HG03045 (cell line): Measurements from ENCODE around the gene DDAH1.

ENCODE experiments used
- ATAC-seq: cut with Tn5 transposase; IDR thresholded peaks from one replicate; pipeline ENCODE4 v1.9.1; 2021; ENCODE audit warnings: mild to moderate bottlenecking, moderate library complexity; ENCODE audit not compliant: unreplicated experiment

The DDAH1 gene

GRCh38 chr1:85445906-85446305 is 19.1 kb downstream of the DDAH1 start:
- ATAC-seq: no peak

- no peak for ATAC-seq
Observed at GRCh38 chr1:85444381-85444780, 20.6 kb downstream of the DDAH1 start.

GRCh38 chr1:85440612-85441011 is 24.3 kb downstream of the DDAH1 start:
- ATAC-seq: no peak

GRCh38 chr1:85438353-85438752 is 26.6 kb downstream of the DDAH1 start:
- ATAC-seq: no peak

- no peak for ATAC-seq
Observed at GRCh38 chr1:85437139-85437538, 27.8 kb downstream of the DDAH1 start.

GRCh38 chr1:85433096-85433495 is 31.9 kb downstream of the DDAH1 start:
- ATAC-seq: no peak

- ATAC-seq: no peak
Observed at GRCh38 chr1:85428471-85429089, 36.4 kb downstream of the DDAH1 start.

- ATAC-seq: no peak
Observed at GRCh38 chr1:85427849-85428248, 37.1 kb downstream of the DDAH1 start.

GRCh38 chr1:85427331-85427730 is 37.6 kb downstream of the DDAH1 start:
- no peak for ATAC-seq

- no peak for ATAC-seq
Observed at GRCh38 chr1:85421179-85421578, 43.8 kb downstream of the DDAH1 start.

GRCh38 chr1:85420199-85420598 is 44.8 kb downstream of the DDAH1 start:
- ATAC-seq: no peak

GRCh38 chr1:85417876-85418275 is 47.1 kb downstream of the DDAH1 start:
- no peak for ATAC-seq

- no peak for ATAC-seq
Observed at GRCh38 chr1:85417017-85417416, 47.9 kb downstream of the DDAH1 start.

GRCh38 chr1:85413169-85413568 is 51.8 kb downstream of the DDAH1 start:
- no peak for ATAC-seq

GRCh38 chr1:85411567-85412305 is 53.2 kb downstream of the DDAH1 start:
- ATAC-seq: no peak

GRCh38 chr1:85409516-85409915 is 55.4 kb downstream of the DDAH1 start:
- no peak for ATAC-seq

- ATAC-seq: no peak
Observed at GRCh38 chr1:85407746-85408377, 57.1 kb downstream of the DDAH1 start.

- ATAC-seq: no peak
Observed at GRCh38 chr1:85406887-85407533, 57.9 kb downstream of the DDAH1 start.

GRCh38 chr1:85406081-85406480 is 58.9 kb downstream of the DDAH1 start:
- ATAC-seq: no peak

GRCh38 chr1:85404408-85404807 is 60.6 kb downstream of the DDAH1 start:
- no peak for ATAC-seq

GRCh38 chr1:85398391-85399064 is 66.4 kb downstream of the DDAH1 start:
- ATAC-seq: no peak
